ENCODE data around the gene MDK.

- TF ChIP-seq CTCF (conservative IDR thresholded peaks at IDR 0.05; ENCODE audit: low read depth, low read length) (no peak), RAD21 (IDR thresholded peaks at IDR 0.05; ENCODE audit: low read length) (no peak), BHLHE40 (IDR thresholded peaks at IDR 0.05; ENCODE audit: low read depth, low read length) (no peak), CEBPB (IDR thresholded peaks at IDR 0.05; ENCODE audit: low read depth, low read length) (no peak), POLR2A (IDR thresholded peaks at IDR 0.05; ENCODE audit: low read depth, low read length) (no peak), MAFK (IDR thresholded peaks at IDR 0.05; ENCODE audit: low read depth, low read length) (no peak), USF2 (IDR thresholded peaks at IDR 0.05; ENCODE audit: low read depth, low read length) (no peak), SMC3 (IDR thresholded peaks at IDR 0.05; ENCODE audit: low read depth, low read length) (no peak), MAZ (IDR thresholded peaks at IDR 0.05; ENCODE audit: borderline replicate concordance, low read depth, low read length) (no peak), ELK1 (IDR thresholded peaks at IDR 0.05; ENCODE audit: borderline replicate concordance, low read depth, low read length) (no peak), RCOR1 (IDR thresholded peaks at IDR 0.05; ENCODE audit: insufficient replicate concordance, low read length) (no peak), MXI1 (IDR thresholded peaks at IDR 0.05; ENCODE audit: borderline replicate concordance, low read depth, low read length) (no peak), CHD1 (IDR thresholded peaks at IDR 0.05; ENCODE audit: low read depth, low read length) (no peak), NFE2L2 (IDR thresholded peaks at IDR 0.05; ENCODE audit: low read depth, low read length) (no peak)
Observed at GRCh38 chr11:46426233-46426991, 44.9 kb downstream of the MDK start.

All from IMR-90 (cell line).